Ramos (cell line): ENCODE data around the gene SYT3.
"Not testable (repeated sequence)": the region's sequence is repeated elsewhere in the genome, so short reads cannot be mapped to it uniquely, and the experiment has no call there.

Experiments
- in situ Hi-C: fragments of 300-500 bp; cut with MboI; formaldehyde crosslinking; loops from one replicate; pipeline ENCODE4 v1.14.3; 2022; ENCODE audit warnings: low sequenced_read_pairs; ENCODE audit not compliant: unreplicated experiment

The SYT3 gene

GRCh38 chr19:50644315-50644915 lies 4.7 kb upstream of the SYT3 start:
- in situ Hi-C loops, result no loop called here

DNA sequence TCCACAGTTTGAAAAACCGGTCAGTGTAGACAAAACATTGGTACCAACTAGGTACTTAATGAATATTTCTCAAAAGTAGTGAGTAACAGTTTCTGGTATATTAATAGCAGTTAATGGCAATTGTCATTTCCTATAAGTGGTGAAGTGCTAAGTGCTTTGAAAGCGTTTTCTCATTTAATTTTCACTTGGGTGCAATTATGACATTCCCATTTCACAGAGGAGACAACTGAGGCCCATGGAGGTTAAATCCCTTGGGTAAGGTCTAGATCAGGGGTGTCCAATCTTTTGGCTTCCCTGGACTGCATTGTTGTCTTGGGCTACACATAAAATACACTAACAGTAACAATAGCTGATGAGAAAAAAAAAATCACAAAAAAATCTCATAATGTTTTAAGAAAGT lies 687 bp upstream of the SYT3 start:
- in situ Hi-C loops, result no loop called here

DNA sequence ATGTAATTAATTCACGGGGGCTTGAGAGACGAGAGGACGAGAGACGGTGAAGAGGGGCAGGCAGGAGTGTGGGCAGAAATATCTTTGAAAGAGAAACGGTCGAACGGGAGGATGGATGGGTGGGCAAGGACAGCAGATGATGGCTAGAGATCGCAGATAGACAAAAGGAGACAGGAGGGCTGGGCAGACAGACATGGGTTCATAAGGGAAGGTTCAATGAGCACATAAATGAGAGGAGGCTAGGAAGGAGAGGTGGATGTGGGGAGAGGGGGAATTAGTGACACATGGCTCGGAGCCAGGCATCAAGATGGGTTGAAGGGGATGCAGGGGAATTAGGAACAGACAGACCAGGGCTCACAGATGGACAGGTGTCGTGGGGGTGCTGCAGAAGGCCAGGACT lies 1.1 kb downstream of the SYT3 start:
- in situ Hi-C loops, result no loop called here

DNA sequence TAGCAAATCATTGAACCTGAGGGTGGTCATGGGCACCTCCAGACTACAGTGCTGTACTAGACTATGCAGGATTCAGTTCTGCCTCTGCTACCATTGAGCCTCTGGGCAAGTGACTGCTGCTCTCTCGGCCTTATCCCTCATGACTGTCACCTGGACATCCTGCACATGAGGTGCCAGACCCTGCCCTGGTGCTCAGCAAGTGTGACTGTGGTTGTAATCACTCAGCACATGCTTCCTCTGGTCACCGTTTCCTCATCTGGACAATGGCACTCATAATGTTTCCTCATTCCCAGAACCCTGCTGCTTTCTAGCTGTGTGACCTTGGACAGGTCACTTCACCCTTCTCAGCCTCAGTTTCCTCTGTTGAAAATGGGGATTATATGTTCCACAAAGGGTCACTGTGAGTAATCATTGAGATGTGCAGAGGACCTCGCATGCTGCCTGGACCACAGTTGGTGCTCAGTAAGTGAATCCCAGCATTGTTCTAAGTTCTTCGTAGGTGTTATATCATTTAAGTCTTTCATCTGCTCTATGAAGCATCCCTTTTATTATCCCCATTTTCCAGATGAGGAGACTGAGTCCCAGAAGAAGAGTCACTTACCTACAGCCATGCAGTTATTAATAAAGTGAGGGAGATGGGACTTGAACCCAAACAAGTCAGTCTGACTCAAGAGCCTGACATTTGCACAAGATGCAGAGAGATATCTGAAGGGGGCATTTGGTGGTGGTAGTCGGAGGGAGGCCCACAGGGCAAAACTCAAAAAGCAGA lies 3.2 kb downstream of the SYT3 start:
- in situ Hi-C loops, result no loop called here

GRCh38 chr19:50633973-50634372 lies 5.7 kb downstream of the SYT3 start:
- in situ Hi-C loops, result no loop called here

DNA sequence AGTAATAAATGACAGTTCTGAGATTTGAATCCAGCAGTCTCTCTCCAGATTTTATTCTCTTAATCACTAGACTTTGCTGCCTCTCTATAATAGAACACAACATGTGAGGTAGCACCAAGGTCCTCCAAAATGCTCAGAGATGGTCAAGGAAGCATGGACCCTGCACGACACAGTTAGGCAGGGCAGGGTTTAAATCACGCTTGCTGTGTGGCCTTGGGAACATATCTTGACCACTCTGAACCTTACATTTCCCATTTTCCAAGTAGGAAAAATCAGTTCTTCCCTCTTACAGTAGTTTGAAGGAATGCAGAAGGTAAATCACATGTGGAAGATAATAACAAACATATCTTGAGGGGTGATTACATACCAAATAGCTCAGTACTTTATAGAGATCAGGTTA lies 6.3 kb downstream of the SYT3 start:
- in situ Hi-C loops, result no loop called here

GRCh38 chr19:50632151-50632835 lies 7.4 kb downstream of the SYT3 start:
- in situ Hi-C loops, result no loop called here

GRCh38 chr19:50629801-50630200 lies 9.9 kb downstream of the SYT3 start:
- in situ Hi-C loops, result no loop called here

DNA sequence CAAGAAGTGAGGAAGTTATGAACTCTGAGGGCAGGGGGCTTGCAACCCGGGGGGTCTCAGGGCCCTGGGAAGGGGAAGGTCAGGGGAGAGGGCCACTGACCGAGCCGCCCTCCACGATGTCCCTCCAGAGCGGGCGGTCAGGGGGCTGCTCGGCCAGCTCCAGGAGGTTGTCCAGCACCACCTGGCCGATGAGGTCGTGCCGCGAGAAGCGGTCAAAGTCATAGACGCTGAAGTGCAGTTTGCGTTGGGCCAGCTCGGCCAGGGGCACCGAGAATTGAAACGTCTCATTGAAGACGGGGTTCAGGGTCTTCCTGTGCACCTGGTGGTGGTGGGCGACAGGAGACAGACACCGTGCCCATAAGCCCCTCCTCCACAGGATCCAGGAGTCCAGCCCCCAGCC lies 10.5 kb downstream of the SYT3 start:
- in situ Hi-C loops, result no loop called here

GRCh38 chr19:50628551-50628950 lies 11.1 kb downstream of the SYT3 start:
- in situ Hi-C loops, result no loop called here

GRCh38 chr19:50628146-50628545 lies 11.5 kb downstream of the SYT3 start:
- in situ Hi-C loops, result no loop called here

DNA sequence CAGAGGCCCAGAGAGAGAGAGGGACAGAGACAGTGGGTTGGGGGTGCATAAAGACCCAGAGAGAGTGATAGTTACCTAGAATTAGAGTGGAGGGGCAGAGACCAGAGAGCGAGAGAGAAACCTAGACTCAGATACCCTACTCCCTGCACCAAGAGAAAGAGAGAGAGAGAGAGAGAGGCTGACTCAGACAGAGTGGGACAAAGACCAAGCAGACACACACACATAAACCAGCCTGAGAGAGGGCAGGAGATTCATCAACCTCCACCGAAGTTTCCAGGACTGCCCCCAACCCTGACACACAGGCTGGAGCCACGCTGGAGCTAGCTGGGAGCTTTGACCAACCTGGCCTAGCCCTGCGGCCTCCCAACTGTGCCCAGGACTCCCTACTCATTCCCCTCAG lies 12.9 kb downstream of the SYT3 start:
- in situ Hi-C loops, result no loop called here

DNA sequence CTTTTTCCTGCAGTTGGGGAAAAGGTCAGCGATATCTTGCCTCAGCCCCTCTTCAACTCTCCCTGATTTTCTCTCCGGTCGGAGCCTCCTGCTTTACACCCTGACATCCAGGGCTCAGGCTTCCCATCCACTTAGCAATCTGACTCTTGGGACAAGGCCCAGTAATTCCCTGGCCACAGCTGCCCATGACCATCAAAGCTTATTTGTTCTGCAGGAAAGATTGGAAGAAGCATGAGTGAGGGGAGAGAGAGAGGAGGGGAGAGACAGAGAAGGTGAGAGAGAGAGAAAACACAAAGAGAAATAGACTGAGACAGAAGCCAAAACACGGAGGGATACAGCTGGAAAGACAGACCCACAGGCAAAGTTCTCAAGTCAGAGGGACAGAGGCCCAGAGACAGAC lies 13.7 kb downstream of the SYT3 start:
- in situ Hi-C loops, result no loop called here

- in situ Hi-C loops, result no loop called here
Observed at GRCh38 chr19:50624949-50625600, 14.6 kb downstream of the SYT3 start.

DNA sequence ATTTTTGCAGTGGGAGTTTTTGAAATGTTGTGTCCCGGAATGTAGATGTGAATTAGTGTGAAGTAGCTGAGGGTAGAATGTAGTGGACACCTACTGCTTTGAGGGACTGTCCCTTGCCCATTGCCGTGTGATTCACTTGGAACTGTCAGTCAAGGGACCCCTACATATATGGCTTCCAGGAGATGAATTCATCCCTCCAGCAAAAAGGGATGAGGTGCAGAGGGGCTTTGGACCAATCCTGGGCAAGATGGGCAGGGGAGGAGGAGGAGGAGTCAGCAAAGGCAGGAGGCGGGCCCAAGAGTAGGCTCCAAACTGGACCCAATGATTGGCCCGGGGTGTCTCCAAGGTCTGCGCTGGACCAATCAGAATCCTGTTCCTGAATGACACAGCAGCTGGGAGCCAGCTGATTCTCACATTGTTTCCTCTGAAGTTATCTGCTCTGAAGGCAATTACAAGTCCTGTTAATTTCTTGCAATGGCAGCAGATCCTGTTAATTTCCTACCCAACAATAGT lies 19.2 kb downstream of the SYT3 start:
- in situ Hi-C loops, result not testable (repeated sequence)

GRCh38 chr19:50619184-50619583 lies 20.5 kb downstream of the SYT3 start:
- in situ Hi-C loops, result not testable (repeated sequence)

- in situ Hi-C loops, result not testable (repeated sequence)
Observed at GRCh38 chr19:50618379-50618778, 21.3 kb downstream of the SYT3 start.

GRCh38 chr19:50612504-50613404 lies 26.9 kb downstream of the SYT3 start:
- in situ Hi-C loops, result not testable (repeated sequence)

DNA sequence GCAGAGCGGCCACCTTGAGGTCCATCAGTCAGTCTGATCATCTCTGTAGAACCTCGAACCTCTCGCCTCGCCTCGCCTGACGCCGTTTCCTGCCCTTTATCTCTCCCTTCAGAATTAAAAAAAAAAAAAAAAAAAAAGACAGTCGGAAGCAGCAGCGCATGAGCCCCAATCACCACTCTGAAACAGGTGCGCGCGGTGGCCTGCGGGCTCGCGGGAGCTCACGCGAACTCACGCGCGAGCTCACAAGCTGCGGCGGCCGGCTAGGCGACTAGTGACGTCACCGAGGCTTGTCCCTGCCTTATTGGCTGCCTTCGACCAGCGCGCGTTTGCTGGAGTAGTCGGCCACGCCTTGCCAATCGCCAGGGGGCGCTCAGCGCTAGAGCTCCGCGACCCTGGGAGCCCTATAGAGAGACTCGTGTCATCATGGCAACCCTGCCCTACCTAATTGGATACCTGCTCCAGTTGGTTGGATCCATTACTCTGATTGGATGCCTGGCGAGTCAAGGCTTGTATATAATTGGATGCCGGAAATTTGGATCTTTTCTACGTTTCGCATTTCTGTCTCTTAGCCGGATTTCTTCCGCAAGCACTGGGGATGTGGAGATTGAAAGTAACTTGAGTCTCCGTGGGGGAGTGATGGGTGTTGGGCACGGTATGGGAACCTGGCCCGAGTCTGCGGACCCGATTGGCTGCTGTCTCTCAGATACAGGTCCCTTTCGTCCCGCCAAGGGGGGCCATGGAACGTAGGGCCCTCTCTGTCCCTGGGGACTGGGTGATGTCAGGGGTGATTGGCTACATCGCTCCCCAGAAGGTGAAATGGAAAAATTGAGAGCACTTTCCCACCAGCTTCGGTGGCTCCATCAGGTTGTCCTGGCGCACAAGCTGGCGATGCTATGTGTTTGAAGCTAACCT lies 31.6 kb downstream of the SYT3 start:
- in situ Hi-C loops, result no loop called here
